Upper lobe of left lung (tissue), 4 donors: ENCODE results near the gene CHP2.

Source experiments
- CTCF ChIP-seq, 6 experiments: fragments of 450-650 bp in 4 of 6; fragments of 200-600 bp in 2 of 6; sonication (generic) in 2 of 6; IDR thresholded peaks; one replicate each; pipeline ENCODE4 v1.5.1; 2016 to 2019; ENCODE audit warnings: antibody characterized with exemption in 6 of 6
- POLR2A ChIP-seq, 4 donors: fragments of 450-650 bp; IDR thresholded peaks; one replicate each; pipeline ENCODE4 v1.5.1; 2016 to 2017; ENCODE audit warnings: antibody characterized with exemption in 4 of 4, mild to moderate bottlenecking in 2 of 4

GRCh38 chr16:23739516-23739915, 15.3 kb upstream of the CHP2 start:
- TF ChIP-seq POLR2A (IDR thresholded peaks at IDR 0.05) (no peak), CTCF (IDR thresholded peaks at IDR 0.05) (no peak)
